SK-N-SH (cell line): ENCODE measurements around the gene TUBGCP3. TPM values are rescaled to one million over a fixed set of nuclear protein-coding genes. Genes with fewer than 3 reads are reported as not detected.

Experiments
- CTCF ChIA-PET: fragments of 300-600, 350-600 bp; formaldehyde crosslinking; extraction: SDS; loops from one replicate; lab custom pipeline; 2021; lab: Yijun Ruan, JAX
- POLR2A ChIA-PET: fragments of 350-600 bp; sonication (Branson Sonifier 250); formaldehyde crosslinking; extraction: SDS; loops from one replicate; lab custom pipeline; 2020; ENCODE audit warnings: antibody characterized with exemption, inconsistent platforms; lab: Yijun Ruan, JAX
- DNase-seq: peaks from one replicate; pipeline ENCODE4 v3.0.0; 2012
- H2AFZ ChIP-seq: fragments of 200-600 bp; sonication (generic); 2 replicates; pipeline ENCODE4 v1.8.1; 2016; ENCODE audit warnings: antibody characterized with exemption, mild to moderate bottlenecking, low read depth
- H3F3A ChIP-seq: fragments of 200-600 bp; sonication (generic); replicated peaks from 2 replicates; pipeline ENCODE3; 2016; ENCODE audit warnings: antibody characterized with exemption, mild to moderate bottlenecking; ENCODE audit not compliant: insufficient read depth
- H3K27ac ChIP-seq, 2 experiments: fragments of 200-500 bp in 1 of 2; fragments of 200-600 bp in 1 of 2; sonication (Bioruptor generic) in 1 of 2; sonication (generic), shearing (Covaris generic) in 1 of 2; 2 replicates each; pipeline versions ENCODE4 v1.5.1 to v1.6.1; 2014 to 2016; ENCODE audit warnings: low read depth in 2 of 2, inconsistent platforms in 1 of 2, low read length in 1 of 2, mild to moderate bottlenecking in 1 of 2, mixed read lengths in 1 of 2
- H3K27me3 ChIP-seq: fragments of 200-600 bp; sonication (generic), shearing (Covaris generic); 2 replicates; pipeline ENCODE4 v1.6.1; 2016; ENCODE audit warnings: mixed run types; ENCODE audit not compliant: insufficient read depth
- H3K36me3 ChIP-seq, 2 experiments: fragments of 200-500 bp in 1 of 2; fragments of 200-600 bp in 1 of 2; sonication (Bioruptor generic) in 1 of 2; sonication (generic) in 1 of 2; replicated peaks in 1 of 2; 2 replicates each; pipeline versions ENCODE3 to v1.5.1; 2014 to 2016; ENCODE audit warnings: low read length in 1 of 2, mild to moderate bottlenecking in 1 of 2; ENCODE audit not compliant: insufficient read depth in 2 of 2, control insufficient read depth in 1 of 2
- H3K4me1 ChIP-seq, 2 experiments: fragments of 200-500 bp in 1 of 2; fragments of 200-600 bp in 1 of 2; sonication (Bioruptor generic) in 1 of 2; sonication (generic), shearing (Covaris generic) in 1 of 2; 2 replicates each; pipeline versions ENCODE4 v1.5.1 to v1.6.1; 2014 to 2016; ENCODE audit warnings: low read depth in 1 of 2, low read length in 1 of 2, mixed run types in 1 of 2; ENCODE audit not compliant: insufficient read depth in 2 of 2, control insufficient read depth in 1 of 2
- H3K4me2 ChIP-seq: fragments of 200-600 bp; sonication (generic), shearing (Covaris generic); 2 replicates; pipeline ENCODE4 v1.6.1; 2017; ENCODE audit warnings: mixed run types
- H3K4me3 ChIP-seq, 2 experiments: fragments of 200-500 bp in 1 of 2; fragments of 200-600 bp in 1 of 2; sonication (Bioruptor generic) in 1 of 2; sonication (generic), shearing (Covaris generic) in 1 of 2; 2 replicates each; pipeline versions ENCODE4 v1.5.1 to v1.8.1; 2014 to 2016; ENCODE audit warnings: low read depth in 2 of 2, inconsistent platforms in 1 of 2, low read length in 1 of 2, mild to moderate bottlenecking in 1 of 2, mixed read lengths in 1 of 2, moderate library complexity in 1 of 2
- H3K79me2 ChIP-seq: fragments of 200-600 bp; sonication (generic); 2 replicates; pipeline ENCODE4 v1.8.1; 2017; ENCODE audit warnings: mild to moderate bottlenecking; ENCODE audit not compliant: insufficient read depth
- H3K9ac ChIP-seq: fragments of 200-600 bp; sonication (generic); 2 replicates; pipeline ENCODE4 v1.6.1; 2017; ENCODE audit warnings: mixed run types
- H3K9me2 ChIP-seq: fragments of 200-600 bp; sonication (generic); 2 replicates; pipeline ENCODE4 v1.6.1; 2017; ENCODE audit warnings: mixed run types
- H3K9me3 ChIP-seq: fragments of 200-600 bp; sonication (generic); 2 replicates; pipeline ENCODE4 v1.6.1; 2017; ENCODE audit warnings: mixed run types, mild to moderate bottlenecking, moderate library complexity
- H4K20me1 ChIP-seq: fragments of 200-600 bp; sonication (generic); 2 replicates; pipeline ENCODE4 v1.6.1; 2017; ENCODE audit warnings: mild to moderate bottlenecking, mixed run types; ENCODE audit not compliant: insufficient read depth
- ELF1 ChIP-seq: IDR thresholded peaks from 2 replicates; pipeline ENCODE4 v1.4.0; 2012
- EP300 ChIP-seq, 2 experiments: IDR thresholded peaks; 2 replicates each; pipeline versions ENCODE4 v1.4.0 to v1.6.1; 2012; ENCODE audit warnings: borderline replicate concordance in 1 of 2, low read depth in 1 of 2, low read length in 1 of 2
- FOSL2 ChIP-seq: IDR thresholded peaks from 2 replicates; pipeline ENCODE4 v1.4.0; 2012; ENCODE audit warnings: low read depth, mild to moderate bottlenecking, moderate library complexity, borderline replicate concordance
- FOXJ3 ChIP-seq: sonication (generic); formaldehyde crosslinking; IDR thresholded peaks from 2 replicates; pipeline ENCODE4 v1.5.1; 2020; ENCODE audit warnings: mild to moderate bottlenecking, missing genetic modification reagents
- FOXM1 ChIP-seq: IDR thresholded peaks from 2 replicates; pipeline ENCODE4 v1.4.0; 2012; ENCODE audit warnings: low read depth, mild to moderate bottlenecking
- GABPA ChIP-seq: IDR thresholded peaks from 2 replicates; pipeline ENCODE4 v1.4.0; 2012; ENCODE audit warnings: low read depth, mild to moderate bottlenecking
- GATA2 ChIP-seq: sonication (generic); formaldehyde crosslinking; IDR thresholded peaks from 2 replicates; pipeline ENCODE4 v1.5.0; 2020; ENCODE audit warnings: mild to moderate bottlenecking, missing genetic modification reagents
- IRF3 ChIP-seq: fragments of 150-350 bp; IDR thresholded peaks from 2 replicates; pipeline ENCODE4 v1.6.1; 2016; ENCODE audit warnings: mild to moderate bottlenecking, low read depth, low read length
- MXI1 ChIP-seq: IDR thresholded peaks from 2 replicates; pipeline ENCODE4 v1.6.1; 2012; ENCODE audit warnings: mild to moderate bottlenecking, low read depth, low read length, improper control_type of control experiment
- NFIC ChIP-seq: IDR thresholded peaks from 2 replicates; pipeline ENCODE4 v1.4.0; 2012; ENCODE audit warnings: borderline replicate concordance
- NRF1 ChIP-seq: IDR thresholded peaks from 2 replicates; pipeline ENCODE4 v1.6.1; 2012; ENCODE audit warnings: low read depth, mild to moderate bottlenecking, low read length
- POLR2AphosphoS5 ChIP-seq: IDR thresholded peaks from 2 replicates; pipeline ENCODE4 v1.6.1; 2012; ENCODE audit warnings: low read depth, low read length
- RAD21 ChIP-seq: IDR thresholded peaks from 2 replicates; pipeline ENCODE4 v1.6.1; 2012; ENCODE audit warnings: mild to moderate bottlenecking, low read length
- RCOR1 ChIP-seq: fragments of 150-350 bp; IDR thresholded peaks from 2 replicates; pipeline ENCODE4 v1.6.1; 2017; ENCODE audit warnings: antibody characterized with exemption, low read length
- RFX5 ChIP-seq: IDR thresholded peaks from 2 replicates; pipeline ENCODE4 v1.6.1; 2012; ENCODE audit warnings: mild to moderate bottlenecking, improper control_type of control experiment, low read length
- RXRA ChIP-seq: IDR thresholded peaks from 2 replicates; pipeline ENCODE4 v1.4.0; 2012; ENCODE audit warnings: low read depth, mild to moderate bottlenecking, borderline replicate concordance
- TAF1 ChIP-seq: IDR thresholded peaks from 2 replicates; pipeline ENCODE4 v1.6.1; 2012; ENCODE audit warnings: low read depth, mild to moderate bottlenecking, low read length, moderate library complexity, borderline replicate concordance
- USF1 ChIP-seq: IDR thresholded peaks from 2 replicates; pipeline ENCODE4 v1.4.0; 2012; ENCODE audit warnings: low read depth, borderline replicate concordance
- USF2 ChIP-seq: fragments of 150-350 bp; IDR thresholded peaks from 2 replicates; pipeline ENCODE4 v1.6.1; 2017; ENCODE audit warnings: antibody characterized with exemption, low read length, low read depth, borderline replicate concordance
- YY1 ChIP-seq: IDR thresholded peaks from 2 replicates; pipeline ENCODE4 v1.4.0; 2012; ENCODE audit warnings: low read depth, mild to moderate bottlenecking
- ZBTB33 ChIP-seq: IDR thresholded peaks from 2 replicates; pipeline ENCODE4 v1.4.0; 2012; ENCODE audit warnings: low read depth, borderline replicate concordance
- WGBS: methylation state at CpG from one replicate; pipeline ENCODE4 v1.1.6; 2017; ENCODE audit warnings: low lambda C conversion rate; 5-methylcytosine and 5-hydroxymethylcytosine counted together
- polyA plus RNA-seq, 3 experiments: library from polyadenylated mRNA; depleted of rRNA; stranded (reverse); fragments of >200 nt; gene quantifications; 2 replicates each; pipeline ENCODE4 v1.2.3, GENCODE V29; 2012

TUBGCP3 gene
- polyA plus RNA-seq, 1 of the 3 experiments (the other 2 are of a cell fraction), result 16.8 TPM

- no peak overlapping the region for H3K9ac ChIP-seq
- no peaks in the 10 kb centered on the region for H3K79me2 ChIP-seq
- DNase-seq, result no peak
- H3K27me3 ChIP-seq, result no peaks in the 10 kb centered on the region
- no peak overlapping the region for H2AFZ ChIP-seq
- ChIA-PET POLR2A (no interaction called here), CTCF (interaction anchor here (1.3 kb wide), 1 partner anchor 13 kb away, joined by 5 read pairs; no protein-coding TSS in a partner anchor)
- peaks cover 5% of the 10 kb centered on the region for H3F3A ChIP-seq
- H3K4me3 ChIP-seq, result no peak overlapping the region
- H3K9me2 ChIP-seq, result no peaks in the 10 kb centered on the region
- H3K27ac ChIP-seq, result no peak overlapping the region
- H3K36me3 ChIP-seq, result no peaks in the 10 kb centered on the region
- 64% methylated on average over 6 of the region's 7 CpGs for WGBS
- no peak for TF ChIP-seq FOXM1
- no peak for TF ChIP-seq RAD21
- TF ChIP-seq FOSL2, result no peak
- no peak for TF ChIP-seq FOXJ3 (CRISPR knock-in tag)
- TF ChIP-seq ZBTB33, result no peak
- no peak for TF ChIP-seq ELF1
- no peak for TF ChIP-seq RFX5
- no peak for TF ChIP-seq GATA2 (CRISPR knock-in tag)
- TF ChIP-seq USF1, result no peak
- TF ChIP-seq MXI1, result no peak
- TF ChIP-seq USF2, result no peak
- TF ChIP-seq EP300 (IDR thresholded peaks at IDR 0.05; ENCODE audit: borderline replicate concordance in 1 of 2, low read depth in 1 of 2, low read length in 1 of 2), result no peak
- no peak for TF ChIP-seq GABPA
- TF ChIP-seq, all 33 proteins: peak for 0
- Histone ChIP-seq H3K4me1 (peaks cover 4 to 6% of the 10 kb centered on the region in 2 experiments; a peak in 2 of 4 replicates), H3K4me2 (no peak overlapping the region), H3K9me3 (no peaks in the 10 kb centered on the region), H4K20me1 (no peaks in the 10 kb centered on the region)
These were observed 4.7 kb upstream of the TUBGCP3 start for GRCh38 chr13:112592647-112593046.

- Histone ChIP-seq H3K4me1 (peaks cover 4 to 6% of the 10 kb centered on the region in 2 experiments; a peak in 2 of 4 replicates), H3K79me2 (peaks cover under 1% of the 10 kb centered on the region; the same call in 1 of the 2 replicates), H3K9me3 (no peaks in the 10 kb centered on the region), H3K4me3 (no peak overlapping the region), H3K9me2 (no peaks in the 10 kb centered on the region), H3F3A (peaks cover 6% of the 10 kb centered on the region), H3K36me3 (no peaks in the 10 kb centered on the region), H4K20me1 (no peaks in the 10 kb centered on the region), H2AFZ (no peak overlapping the region), H3K27me3 (no peaks in the 10 kb centered on the region), H3K27ac (no peak overlapping the region), H3K9ac (no peak overlapping the region), H3K4me2 (no peak overlapping the region)
- ChIA-PET POLR2A (no interaction called here), CTCF (no interaction called here)
- WGBS, result 93% methylated on average over 2 of the region's 7 CpGs
- TF ChIP-seq RCOR1 (no peak), MXI1 (no peak), TAF1 (no peak), NFIC (no peak), NRF1 (no peak), FOXM1 (no peak), RXRA (no peak), YY1 (no peak), IRF3 (no peak), EP300 (IDR thresholded peaks at IDR 0.05; ENCODE audit: borderline replicate concordance in 1 of 2, low read depth in 1 of 2, low read length in 1 of 2) (no peak), USF1 (no peak), POLR2AphosphoS5 (no peak)
- DNase-seq, result no peak
These were observed 4.2 kb upstream of the TUBGCP3 start for GRCh38 chr13:112592181-112592580.
